ENCODE data around the gene IFT25. TPM values are rescaled to one million over a fixed set of nuclear protein-coding genes. Genes with fewer than 3 reads are reported as not detected.

The IFT25 gene
- total and polyA plus RNA-seq, 2 donors (not counting 3 experiments of a cell fraction or from before 2014, with no cell fraction given) = 13.0 to 34.0 TPM

DNA sequence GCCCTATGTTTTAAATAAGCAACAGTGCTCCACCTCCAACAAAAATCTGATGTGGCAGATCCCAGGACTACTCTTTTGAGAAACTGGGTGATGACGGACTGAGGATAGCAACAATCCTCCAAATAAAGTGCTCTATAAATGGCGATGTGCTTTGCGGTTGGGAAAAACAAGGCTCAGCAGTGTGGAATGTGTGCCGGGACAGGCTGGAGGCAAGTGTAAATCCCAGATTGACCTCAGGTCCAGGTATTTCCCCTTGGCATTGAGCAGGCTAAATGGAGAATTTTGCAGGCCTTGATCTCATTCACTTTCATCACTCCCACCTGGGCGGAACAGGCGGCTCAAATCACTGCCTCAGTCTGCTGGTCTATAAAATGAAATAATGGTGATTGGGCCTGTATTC, 35.7 kb upstream of the IFT25 start:
- FAIRE-seq (no peak), DNase-seq (ENCODE audit: low read depth, low spot score) (no peak)
- no peak overlapping the region for H3K27ac ChIP-seq (ENCODE audit: insufficient read depth, low read depth, low read length)
- H3K79me2 ChIP-seq (ENCODE audit: control insufficient read depth, insufficient read depth, low read length) = no peaks in the 10 kb centered on the region
- ChIA-PET CTCF (no interaction called here), POLR2A (no interaction called here)
- dilution Hi-C loops (cut with MboI; ENCODE audit: extremely low pct_ligation_motif_present, low sequenced_read_pairs) = no loop called here
- H3K9ac ChIP-seq (replicated peaks; ENCODE audit: extremely low read depth, insufficient read depth, low read length) = no peak overlapping the region
- H3K4me1 ChIP-seq (ENCODE audit: control insufficient read depth, extremely low read depth, insufficient read depth, low read length) = peaks cover 5% of the 10 kb centered on the region
- H4K20me1 ChIP-seq (replicated peaks; ENCODE audit: control insufficient read depth, extremely low read depth, insufficient read depth, low read length) = no peaks in the 10 kb centered on the region
- H3K4me2 ChIP-seq (ENCODE audit: insufficient read depth, low read length) = no peak overlapping the region
- no peaks in the 10 kb centered on the region for H3K27me3 ChIP-seq (ENCODE audit: control insufficient read depth in 2 of 2, insufficient read depth in 2 of 2, low read length in 2 of 2)
- TF ChIP-seq MYC (IDR thresholded peaks at IDR 0.05; ENCODE audit: low read depth, low read length) = no peak
- TF ChIP-seq POLR2AphosphoS5 (IDR thresholded peaks at IDR 0.05; ENCODE audit: insufficient read depth, low read depth, low read length) = no peak
- TF ChIP-seq, protein P1, sequence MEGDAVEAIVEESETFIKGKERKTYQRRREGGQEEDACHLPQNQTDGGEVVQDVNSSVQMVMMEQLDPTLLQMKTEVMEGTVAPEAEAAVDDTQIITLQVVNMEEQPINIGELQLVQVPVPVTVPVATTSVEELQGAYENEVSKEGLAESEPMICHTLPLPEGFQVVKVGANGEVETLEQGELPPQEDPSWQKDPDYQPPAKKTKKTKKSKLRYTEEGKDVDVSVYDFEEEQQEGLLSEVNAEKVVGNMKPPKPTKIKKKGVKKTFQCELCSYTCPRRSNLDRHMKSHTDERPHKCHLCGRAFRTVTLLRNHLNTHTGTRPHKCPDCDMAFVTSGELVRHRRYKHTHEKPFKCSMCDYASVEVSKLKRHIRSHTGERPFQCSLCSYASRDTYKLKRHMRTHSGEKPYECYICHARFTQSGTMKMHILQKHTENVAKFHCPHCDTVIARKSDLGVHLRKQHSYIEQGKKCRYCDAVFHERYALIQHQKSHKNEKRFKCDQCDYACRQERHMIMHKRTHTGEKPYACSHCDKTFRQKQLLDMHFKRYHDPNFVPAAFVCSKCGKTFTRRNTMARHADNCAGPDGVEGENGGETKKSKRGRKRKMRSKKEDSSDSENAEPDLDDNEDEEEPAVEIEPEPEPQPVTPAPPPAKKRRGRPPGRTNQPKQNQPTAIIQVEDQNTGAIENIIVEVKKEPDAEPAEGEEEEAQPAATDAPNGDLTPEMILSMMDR (IDR thresholded peaks at IDR 0.05; ENCODE audit: extremely low read depth in 1 of 2, insufficient read depth in 1 of 2, low read depth in 1 of 2, low read length in 2 of 2) = no peak
- TF ChIP-seq JUN (IDR thresholded peaks at IDR 0.05; ENCODE audit: borderline replicate concordance, insufficient read depth, insufficient read length, low read depth) = no peak
- TF ChIP-seq FOS (IDR thresholded peaks at IDR 0.05; ENCODE audit: borderline replicate concordance, insufficient read depth, low read length) = no peak
- TF ChIP-seq GATA2 (IDR thresholded peaks at IDR 0.05; ENCODE audit: insufficient read depth, insufficient read length, low read depth, low read length) = no peak
- TF ChIP-seq, protein P2, sequence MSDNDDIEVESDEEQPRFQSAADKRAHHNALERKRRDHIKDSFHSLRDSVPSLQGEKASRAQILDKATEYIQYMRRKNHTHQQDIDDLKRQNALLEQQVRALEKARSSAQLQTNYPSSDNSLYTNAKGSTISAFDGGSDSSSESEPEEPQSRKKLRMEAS (IDR thresholded peaks at IDR 0.05; ENCODE audit: insufficient read depth, insufficient read length) = no peak
- TF ChIP-seq POLR2A (IDR thresholded peaks at IDR 0.05; ENCODE audit: low read depth, low read length) = no peak
- TF ChIP-seq EZH2 (IDR thresholded peaks at IDR 0.05; ENCODE audit: borderline replicate concordance, low read depth, low read length, severe bottlenecking) = no peak
- no peak overlapping the region for H2AFZ ChIP-seq (ENCODE audit: low read depth, low read length)
- H3K4me3 ChIP-seq (replicated peaks in 1 of 3; ENCODE audit: insufficient read depth in 1 of 3, low read depth in 1 of 3, low read length in 3 of 3) = no peak overlapping the region
- H3K36me3 ChIP-seq (ENCODE audit: control insufficient read depth in 2 of 2, extremely low read depth in 1 of 2, insufficient read depth in 2 of 2, low read length in 2 of 2) = no peaks in the 10 kb centered on the region
- intact Hi-C loops (cut with micrococcal nuclease) = no loop called here
- H3K9me3 ChIP-seq (replicated peaks; ENCODE audit: control insufficient read depth, insufficient read depth, low read length) = no peaks in the 10 kb centered on the region
- BruUV-seq (replicated peaks) = no TSS peak
- no peaks in the 10 kb centered on the region for H3K9me1 ChIP-seq (replicated peaks; ENCODE audit: control insufficient read depth, extremely low read depth, insufficient read depth, low read length)

Data from endothelial cell of umbilical vein (primary cell).